Vagina (tissue), 2 donors: ENCODE results near the gene TLE3.

ENCODE experiments used
- CTCF ChIP-seq, 3 experiments: fragments of 450-650 bp in 2 of 3; fragments of 200-600 bp in 1 of 3; sonication (generic) in 1 of 3; IDR thresholded peaks; one replicate each; pipeline ENCODE4 v1.5.1; 2017 to 2019; ENCODE audit warnings: antibody characterized with exemption in 3 of 3, mild to moderate bottlenecking in 2 of 3, moderate library complexity in 2 of 3
- POLR2A ChIP-seq, 2 donors: fragments of 450-650 bp; IDR thresholded peaks; one replicate each; pipeline ENCODE4 v1.6.1; 2017; ENCODE audit warnings: antibody characterized with exemption in 2 of 2, mild to moderate bottlenecking in 2 of 2, moderate library complexity in 2 of 2
- POLR2AphosphoS5 ChIP-seq, 2 donors: sonication (generic); formaldehyde crosslinking; IDR thresholded peaks; one replicate each; pipeline ENCODE4 v1.9.0; 2017; ENCODE audit warnings: antibody characterized with exemption in 2 of 2, mild to moderate bottlenecking in 2 of 2, low read depth in 1 of 2; ENCODE audit not compliant: insufficient read depth in 1 of 2

DNA sequence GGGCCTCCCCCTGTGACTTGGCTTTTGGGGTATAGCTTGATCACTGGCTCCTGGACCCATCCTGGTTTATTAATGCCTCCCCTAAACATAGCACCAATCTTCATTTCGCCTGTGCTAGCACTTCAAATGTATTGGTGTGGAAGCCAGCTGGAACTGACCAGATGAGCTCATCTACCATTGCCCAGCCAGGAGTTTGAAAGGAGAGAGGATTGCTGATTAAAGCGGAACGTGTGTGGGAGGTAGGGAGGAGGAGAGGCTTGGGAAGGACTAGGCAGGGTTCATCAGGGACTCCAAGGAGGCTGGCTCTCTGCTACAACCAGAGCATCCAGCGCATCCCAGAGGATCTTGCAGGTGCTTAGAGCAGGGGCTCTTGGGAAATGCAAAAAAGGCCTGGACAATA, 34.4 kb upstream of the TLE3 start:
- TF ChIP-seq CTCF (IDR thresholded peaks at IDR 0.05) (no peak), POLR2A (IDR thresholded peaks at IDR 0.05) (no peak), POLR2AphosphoS5 (IDR thresholded peaks at IDR 0.05; ENCODE audit: insufficient read depth in 1 of 2, low read depth in 1 of 2) (no peak)
